K562 (cell line): Measurements from ENCODE around the gene UBA52. TPM values are rescaled to one million over a fixed set of nuclear protein-coding genes. Genes with fewer than 3 reads are reported as not detected.

Experiments used
- ATAC-seq: fragments of 200-7000 bp; cut with Tn5 transposase; 3 replicates; pipeline ENCODE4 v1.9.1; 2020; ENCODE audit warnings: moderate library complexity
- BruUV-seq: library from RNA; stranded (reverse); fragments of 400-500 nt; replicated peaks from 2 replicates; lab custom pipeline; 2021; lab: Mats Ljungman, UMichigan
- CTCF ChIA-PET: fragments of 300-600 bp; formaldehyde crosslinking; extraction: SDS; loops from one replicate; lab custom pipeline; 2021; ENCODE audit warnings: low intra/inter-chr PET ratio; lab: Yijun Ruan, JAX
- POLR2A ChIA-PET: fragments of 300-600, 350-650 bp; sonication (Branson Sonifier 250); formaldehyde crosslinking; extraction: SDS; loops from one replicate; lab custom pipeline; 2021; ENCODE audit warnings: antibody characterized with exemption, inconsistent platforms; lab: Yijun Ruan, JAX
- DNase-seq, 4 experiments: peaks; one replicate each; pipeline versions ENCODE4 v3.0.0 to v3.0.0-alpha.2; 2011 to 2018; ENCODE audit warnings: low spot score in 3 of 4, mixed read lengths in 3 of 4; ENCODE audit errors: extremely low read depth in 1 of 4
- FAIRE-seq: peaks from 2 replicates; lab custom pipeline; 2011; peaks lifted over from hg19 to GRCh38; lab: Jason Lieb, UNC
- H2AFZ ChIP-seq: 2 replicates; pipeline ENCODE4 v1.6.0; 2011; ENCODE audit warnings: low read depth, low read length, control low read depth, inconsistent platforms
- H3K27ac ChIP-seq: fragments of 200-600 bp; 3 replicates; pipeline ENCODE4 v1.8.0; 2011; ENCODE audit warnings: low read depth, mild to moderate bottlenecking, control low read depth, inconsistent platforms, low read length, moderate library complexity, mixed read lengths; ENCODE audit errors: extremely low read depth
- H3K27me3 ChIP-seq, 2 experiments: fragments of 300-600 bp in 1 of 2; 2 replicates in 1 of 2; 3 replicates in 1 of 2; pipeline versions ENCODE4 v1.6.0 to v1.8.0; 2011; ENCODE audit warnings: inconsistent platforms in 2 of 2, low read length in 2 of 2, mild to moderate bottlenecking in 1 of 2, mixed read lengths in 1 of 2, moderate library complexity in 1 of 2; ENCODE audit not compliant: control insufficient read depth in 2 of 2, insufficient read depth in 2 of 2
- H3K36me3 ChIP-seq: fragments of 300-600 bp; 3 replicates; pipeline ENCODE4 v1.8.0; 2011; ENCODE audit warnings: mild to moderate bottlenecking, low read length, inconsistent platforms; ENCODE audit not compliant: control insufficient read depth, insufficient read depth
- H3K4me1 ChIP-seq, 2 experiments: fragments of 200-600 bp in 1 of 2; replicated peaks in 1 of 2; 2 replicates in 1 of 2; 3 replicates in 1 of 2; pipeline versions ENCODE4 v1.5.1 to v1.8.0; 2011; ENCODE audit warnings: inconsistent platforms in 2 of 2, low read length in 2 of 2, mild to moderate bottlenecking in 1 of 2, mixed read lengths in 1 of 2, moderate library complexity in 1 of 2; ENCODE audit not compliant: control insufficient read depth in 2 of 2, insufficient read depth in 2 of 2
- H3K4me2 ChIP-seq: 2 replicates; pipeline ENCODE4 v1.6.1; 2011; ENCODE audit warnings: low read length, control low read depth, inconsistent platforms, mixed read lengths; ENCODE audit not compliant: insufficient read depth
- H3K4me3 ChIP-seq: fragments of 200-600 bp; sonication (generic), shearing (Covaris generic); 2 replicates; pipeline ENCODE4 v1.5.1; 2016; ENCODE audit warnings: control low read depth, inconsistent platforms
- H3K79me2 ChIP-seq: fragments of 200-600 bp; 3 replicates; pipeline ENCODE4 v1.8.0; 2011; ENCODE audit warnings: low read length, inconsistent platforms; ENCODE audit not compliant: control insufficient read depth, insufficient read depth
- H3K9ac ChIP-seq, 2 experiments: 2 replicates each; pipeline versions ENCODE4 v1.6.0 to v1.6.1; 2011; ENCODE audit warnings: low read depth in 2 of 2, low read length in 2 of 2, control low read depth in 1 of 2, inconsistent platforms in 1 of 2, mild to moderate bottlenecking in 1 of 2, mixed read lengths in 1 of 2; ENCODE audit not compliant: insufficient read depth in 1 of 2
- H3K9me1 ChIP-seq: one replicate; pipeline ENCODE4 v1.6.0; 2011; ENCODE audit warnings: inconsistent platforms, mild to moderate bottlenecking, low read length, moderate library complexity; ENCODE audit not compliant: control insufficient read depth, insufficient read depth
- H3K9me3 ChIP-seq: replicated peaks from 2 replicates; pipeline ENCODE4 v1.5.1; 2011; ENCODE audit warnings: low read depth, low read length, inconsistent platforms; ENCODE audit not compliant: control insufficient read depth, insufficient read depth
- H4K20me1 ChIP-seq: replicated peaks from 2 replicates; pipeline ENCODE4 v1.6.1; 2011; ENCODE audit warnings: low read length, inconsistent platforms, mixed read lengths; ENCODE audit not compliant: control insufficient read depth, insufficient read depth
- CBFB ChIP-seq: sonication (generic); formaldehyde crosslinking; IDR thresholded peaks from 2 replicates; pipeline ENCODE4 v1.4.0; 2020; ENCODE audit warnings: mild to moderate bottlenecking, missing genetic modification reagents
- DNMT1 ChIP-seq: fragments of 450-650 bp; IDR thresholded peaks from 2 replicates; pipeline ENCODE4 v1.6.1; 2016; ENCODE audit warnings: antibody characterized with exemption, mild to moderate bottlenecking
- GABPB2 ChIP-seq: fragments of 250-450 bp; sonication (Bioruptor Pico); conservative IDR thresholded peaks from 2 replicates; pipeline ENCODE4 v1.5.1; 2021; ENCODE audit warnings: mild to moderate bottlenecking
- HDAC8 ChIP-seq: fragments of 450-650 bp; IDR thresholded peaks from 2 replicates; pipeline ENCODE4 v1.6.1; 2016; ENCODE audit warnings: mild to moderate bottlenecking, missing genetic modification characterization, moderate library complexity, missing compliant biosample characterization
- POLR2G ChIP-seq: fragments of 200-400 bp; formaldehyde crosslinking; IDR thresholded peaks from 2 replicates; pipeline ENCODE4 v1.6.1; 2017; ENCODE audit warnings: low read depth, mild to moderate bottlenecking, antibody characterized with exemption, low read length, moderate library complexity
- RBBP5 ChIP-seq: fragments of 200-600 bp; sonication (generic); IDR thresholded peaks from 2 replicates; pipeline ENCODE4 v1.6.1; 2012; ENCODE audit warnings: borderline replicate concordance, mild to moderate bottlenecking, low read length, control low read depth, inconsistent platforms; ENCODE audit not compliant: insufficient read depth, poor library complexity, severe bottlenecking
- SMAD3 ChIP-seq: fragments of 450-650 bp; formaldehyde crosslinking; conservative IDR thresholded peaks from 2 replicates; pipeline ENCODE4 v1.4.0; 2020; ENCODE audit warnings: mild to moderate bottlenecking
- ZFP1 ChIP-seq: fragments of 450-650 bp; formaldehyde crosslinking; IDR thresholded peaks from 2 replicates; pipeline ENCODE4 v1.4.0; 2020; ENCODE audit warnings: mild to moderate bottlenecking, mixed read lengths
- WGBS: fragments of 100-300 bp; shearing (Covaris generic); methylation state at CpG from one replicate; pipeline ENCODE4 v1.1.6; 2016; ENCODE audit warnings: low coverage, mixed read lengths; ENCODE audit not compliant: insufficient coverage; ENCODE audit errors: missing lambda C conversion rate; 5-methylcytosine and 5-hydroxymethylcytosine counted together
- in situ Hi-C: fragments of 300-500 bp; cut with MboI; formaldehyde crosslinking; loops from 4 replicates; pipeline ENCODE4 v1.15.0; 2018; ENCODE audit warnings: inconsistent platforms, mixed read lengths
- intact Hi-C: fragments of 100-400 bp; cut with micrococcal nuclease; formaldehyde crosslinking; loops from 2 replicates; pipeline ENCODE4 v1.14.2; 2022
- polyA plus RNA-seq, 8 experiments: library from polyadenylated mRNA; depleted of rRNA in 4 of 8; stranded (reverse) in 5 of 8; unstranded in 3 of 8; fragments of >200 nt; fragmentation: Nextera tagmentation in 2 of 8; fragmentation: Illumina TruSeq in 1 of 8; extraction: Ambion mirVana in 2 of 8; extraction: Trizol in 1 of 8; gene quantifications; 2 replicates each; pipeline versions ENCODE4 v1.2.1 to v1.2.3, GENCODE V29; 2011 to 2014; ENCODE audit warnings: inconsistent platforms in 1 of 8, missing spikeins in 1 of 8
- total RNA-seq, 7 experiments: library from RNA; depleted of rRNA in 6 of 7; stranded (reverse); fragments of >200 nt in 6 of 7; fragmentation: Illumina TruSeq in 2 of 7; extraction: Trizol in 2 of 7; gene quantifications; 2 replicates each; pipeline versions ENCODE4 v1.2.1 to v1.2.3, GENCODE V29; 2011 to 2021; ENCODE audit warnings: low replicate concordance in 1 of 7
- TF ChIP-seq, protein P1 (sequence below), 3 experiments: fragments of 200-800 bp in 1 of 3; sonication (Bioruptor generic) in 1 of 3; sonication (generic) in 1 of 3; formaldehyde crosslinking in 1 of 3; IDR thresholded peaks; 2 replicates each; pipeline versions ENCODE4 v1.6.1 to v1.8.0; 2016 to 2022; ENCODE audit warnings: mild to moderate bottlenecking in 2 of 3, missing compliant biosample characterization in 2 of 3, missing genetic modification characterization in 2 of 3, missing genetic modification reagents in 1 of 3
- TF ChIP-seq, protein P2 (sequence below): fragments of 450-650 bp; IDR thresholded peaks from one replicate; pipeline ENCODE4 v1.6.1; 2018; ENCODE audit warnings: mild to moderate bottlenecking, moderate library complexity; ENCODE audit not compliant: partially characterized antibody
- TF ChIP-seq, protein P3 (sequence below): sonication (generic); formaldehyde crosslinking; IDR thresholded peaks from 2 replicates; pipeline ENCODE4 v1.8.0; 2023; ENCODE audit warnings: mild to moderate bottlenecking, missing genetic modification reagents

The UBA52 gene
- total and polyA plus RNA-seq, 9 of the 15 experiments (the other 6 are each of a cell fraction or from before 2014, with no cell fraction given): 1,110 to 2,751 (median 1,733) TPM

DNA sequence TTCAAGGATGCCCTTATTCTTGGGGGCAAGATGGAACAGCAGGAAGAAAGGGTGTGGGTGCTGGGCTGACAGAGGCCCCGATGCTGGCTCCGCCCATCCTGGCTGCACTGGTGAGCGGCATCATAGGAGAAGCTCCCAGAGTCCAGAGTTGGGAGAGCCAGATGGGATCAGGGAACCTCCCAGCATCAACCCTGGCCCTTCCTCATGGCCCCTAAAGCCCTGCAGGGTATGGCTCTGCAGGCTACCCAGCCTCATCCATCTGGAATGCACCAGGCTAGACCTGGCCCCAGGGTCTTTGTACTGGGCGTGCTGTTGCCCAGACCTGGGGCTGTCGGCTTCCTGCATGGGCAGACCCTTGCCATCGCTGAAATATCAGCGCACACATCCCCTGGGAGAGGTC lies 41.9 kb upstream of the UBA52 start:
- H3K79me2 ChIP-seq: no peaks in the 10 kb centered on the region
- BruUV-seq: no TSS peak
- no peak overlapping the region for H3K4me2 ChIP-seq
- H4K20me1 ChIP-seq: no peaks in the 10 kb centered on the region
- ChIA-PET POLR2A (interaction anchor here (1.2 kb wide), 1 partner anchor 10 kb away, joined by 5 read pairs; no protein-coding TSS in a partner anchor), CTCF (no interaction called here)
- TF ChIP-seq POLR2G: peak; percentile 47
- TF ChIP-seq CBFB (CRISPR knock-in tag): no peak
- in situ Hi-C loops: no loop called here
- H3K9me1 ChIP-seq: no peaks in the 10 kb centered on the region
- no peak overlapping the region for H2AFZ ChIP-seq
- H3K27me3 ChIP-seq: no peaks in the 10 kb centered on the region
- H3K4me3 ChIP-seq: no peak overlapping the region
- H3K36me3 ChIP-seq: peaks cover 22% of the 10 kb centered on the region; the same call in 2 of the 3 replicates
- H3K9me3 ChIP-seq: no peaks in the 10 kb centered on the region
- ATAC-seq (peak; percentile 25), FAIRE-seq (no peak), DNase-seq (peak in 1 of 4 experiments; percentile 11)
- peaks cover 6 to 24% of the 10 kb centered on the region in 2 experiments; a peak in 4 of 5 replicates for H3K4me1 ChIP-seq
- no peak overlapping the region for H3K27ac ChIP-seq
- H3K9ac ChIP-seq: no peak overlapping the region
- 84% methylated on average over 7 of the region's 7 CpGs for WGBS
- intact Hi-C loops: no loop called here

DNA sequence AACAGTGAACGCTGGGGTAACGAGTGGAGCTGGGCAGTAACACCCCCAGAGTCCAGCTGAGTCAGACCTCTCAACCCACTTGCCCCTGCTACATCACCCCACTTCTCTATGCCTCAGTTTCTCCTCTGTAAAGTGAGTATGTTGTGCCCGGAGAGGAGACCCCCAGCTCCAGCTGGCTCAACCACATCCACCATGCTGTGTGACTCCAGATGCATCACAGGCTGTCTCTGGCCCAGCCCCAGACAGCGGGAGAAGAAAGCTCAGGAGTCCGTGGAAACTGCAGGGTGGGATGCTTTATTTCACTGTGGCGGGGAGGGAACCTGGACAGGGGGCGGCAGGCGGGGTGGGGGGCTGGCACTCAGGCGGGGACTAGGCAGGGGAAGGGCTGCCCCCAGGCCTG lies 40.2 kb upstream of the UBA52 start:
- no peak for FAIRE-seq
- no peaks in the 10 kb centered on the region for H3K9me1 ChIP-seq
- H3K4me2 ChIP-seq: no peak overlapping the region
- DNase-seq: no peak
- ChIA-PET POLR2A (interaction anchor here (1.3 to 1.5 kb wide), 2 partner anchors 11 to 13 kb away, joined by 3 to 8 read pairs; no protein-coding TSS in a partner anchor), CTCF (no interaction called here)
- no peak for ATAC-seq
- H3K27me3 ChIP-seq: no peaks in the 10 kb centered on the region
- H3K27ac ChIP-seq: no peak overlapping the region
- peaks cover 36% of the 10 kb centered on the region; the same call in 2 of the 3 replicates for H3K36me3 ChIP-seq
- no peak overlapping the region; a peak in 1 of 4 replicates for H3K9ac ChIP-seq
- no TSS peak for BruUV-seq
- no peaks in the 10 kb centered on the region for H3K9me3 ChIP-seq
- in situ Hi-C loops (no loop called here), intact Hi-C loops (no loop called here)
- no peak overlapping the region for H3K4me3 ChIP-seq
- 90% methylated on average over 5 of the region's 9 CpGs for WGBS
- H4K20me1 ChIP-seq: no peaks in the 10 kb centered on the region
- H3K4me1 ChIP-seq: peaks cover 0 to 13% of the 10 kb centered on the region in 2 experiments; a peak in 4 of 5 replicates
- no peak overlapping the region for H2AFZ ChIP-seq
- no peaks in the 10 kb centered on the region for H3K79me2 ChIP-seq
- TF ChIP-seq, protein P1, sequence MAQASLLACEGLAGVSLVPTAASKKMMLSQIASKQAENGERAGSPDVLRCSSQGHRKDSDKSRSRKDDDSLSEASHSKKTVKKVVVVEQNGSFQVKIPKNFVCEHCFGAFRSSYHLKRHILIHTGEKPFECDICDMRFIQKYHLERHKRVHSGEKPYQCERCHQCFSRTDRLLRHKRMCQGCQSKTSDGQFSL (CRISPR knock-in tag; IDR thresholded peaks at IDR 0.05): no peak
- TF ChIP-seq, protein P1 (tag; IDR thresholded peaks at IDR 0.05): no peak
- no peak for TF ChIP-seq SMAD3 (CRISPR knock-in tag)
- TF ChIP-seq GABPB2 (CRISPR knock-in tag): no peak
- TF ChIP-seq, protein P2, sequence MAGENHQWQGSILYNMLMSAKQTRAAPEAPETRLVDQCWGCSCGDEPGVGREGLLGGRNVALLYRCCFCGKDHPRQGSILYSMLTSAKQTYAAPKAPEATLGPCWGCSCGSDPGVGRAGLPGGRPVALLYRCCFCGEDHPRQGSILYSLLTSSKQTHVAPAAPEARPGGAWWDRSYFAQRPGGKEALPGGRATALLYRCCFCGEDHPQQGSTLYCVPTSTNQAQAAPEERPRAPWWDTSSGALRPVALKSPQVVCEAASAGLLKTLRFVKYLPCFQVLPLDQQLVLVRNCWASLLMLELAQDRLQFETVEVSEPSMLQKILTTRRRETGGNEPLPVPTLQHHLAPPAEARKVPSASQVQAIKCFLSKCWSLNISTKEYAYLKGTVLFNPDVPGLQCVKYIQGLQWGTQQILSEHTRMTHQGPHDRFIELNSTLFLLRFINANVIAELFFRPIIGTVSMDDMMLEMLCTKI: no peak
- no peak for TF ChIP-seq ZFP1 (CRISPR knock-in tag)
- no peak for TF ChIP-seq RBBP5
- TF ChIP-seq HDAC8 (tag): no peak
- TF ChIP-seq DNMT1: no peak
- TF ChIP-seq, protein P3, sequence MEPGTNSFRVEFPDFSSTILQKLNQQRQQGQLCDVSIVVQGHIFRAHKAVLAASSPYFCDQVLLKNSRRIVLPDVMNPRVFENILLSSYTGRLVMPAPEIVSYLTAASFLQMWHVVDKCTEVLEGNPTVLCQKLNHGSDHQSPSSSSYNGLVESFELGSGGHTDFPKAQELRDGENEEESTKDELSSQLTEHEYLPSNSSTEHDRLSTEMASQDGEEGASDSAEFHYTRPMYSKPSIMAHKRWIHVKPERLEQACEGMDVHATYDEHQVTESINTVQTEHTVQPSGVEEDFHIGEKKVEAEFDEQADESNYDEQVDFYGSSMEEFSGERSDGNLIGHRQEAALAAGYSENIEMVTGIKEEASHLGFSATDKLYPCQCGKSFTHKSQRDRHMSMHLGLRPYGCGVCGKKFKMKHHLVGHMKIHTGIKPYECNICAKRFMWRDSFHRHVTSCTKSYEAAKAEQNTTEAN (CRISPR knock-in tag): no peak
